Neural crest cell (in vitro differentiated cells): ENCODE data around the gene EMD. TPM values are rescaled to one million over a fixed set of nuclear protein-coding genes. Genes with fewer than 3 reads are reported as not detected.
A peak's percentile ranks its signal among the peaks of the same experiment; 100 is the strongest.

ENCODE experiments used
- DNase-seq: peaks from one replicate; pipeline ENCODE4 v3.0.0; 2021; ENCODE audit warnings: low read depth, mixed read lengths, low spot score
- H3K27ac Mint-ChIP-seq: one replicate; pipeline ENCODE4 v1.8.0; 2021; ENCODE audit warnings: mild to moderate bottlenecking, mixed read lengths; ENCODE audit not compliant: unreplicated experiment
- H3K27me3 Mint-ChIP-seq: 2 replicates; pipeline ENCODE4 v1.8.0; 2021; ENCODE audit warnings: low read depth, mild to moderate bottlenecking, mixed read lengths
- H3K36me3 Mint-ChIP-seq: 2 replicates; pipeline ENCODE4 v1.8.0; 2021; ENCODE audit warnings: low read depth, mild to moderate bottlenecking, mixed read lengths
- H3K4me1 Mint-ChIP-seq: 2 replicates; pipeline ENCODE4 v1.8.0; 2021; ENCODE audit warnings: mixed read lengths
- H3K4me3 Mint-ChIP-seq: one replicate; pipeline ENCODE4 v1.8.0; 2021; ENCODE audit warnings: mild to moderate bottlenecking, mixed read lengths
- H3K9me3 Mint-ChIP-seq: 2 replicates; pipeline ENCODE4 v1.8.0; 2021; ENCODE audit warnings: mixed read lengths
- CTCF ChIP-seq: fragments of 200-600 bp; sonication (generic); conservative IDR thresholded peaks from 2 replicates; pipeline ENCODE4 v1.5.0; 2021; ENCODE audit warnings: antibody characterized with exemption, mild to moderate bottlenecking
- total RNA-seq: library from RNA; stranded (reverse); gene quantifications from 2 replicates; pipeline ENCODE4 v1.2.1, GENCODE V29; 2021

EMD gene
- total RNA-seq, 1 donor from 2014 or later: 54.3 TPM

- no peaks in the 10 kb centered on the region for H3K9me3 Mint-ChIP-seq
- H3K4me3 Mint-ChIP-seq: peak overlapping the region; percentile 47
- TF ChIP-seq CTCF: no peak
- no peak for DNase-seq
- H3K36me3 Mint-ChIP-seq: peaks cover 8% of the 10 kb centered on the region
- H3K27me3 Mint-ChIP-seq: peaks cover 5% of the 10 kb centered on the region
- no peaks in the 10 kb centered on the region for H3K4me1 Mint-ChIP-seq
- H3K27ac Mint-ChIP-seq: no peak overlapping the region
These were observed 20.3 kb upstream of the EMD start for GRCh38 chrX:154358829-154359228.

- Mint-ChIP-seq H3K27me3 (peaks cover 5% of the 10 kb centered on the region), H3K36me3 (peaks cover 8% of the 10 kb centered on the region), H3K4me1 (no peaks in the 10 kb centered on the region), H3K4me3 (no peak overlapping the region), H3K9me3 (no peaks in the 10 kb centered on the region), H3K27ac (no peak overlapping the region)
- TF ChIP-seq CTCF: no peak
- no peak for DNase-seq
These were observed 19.5 kb upstream of the EMD start for GRCh38 chrX:154359362-154360154.

GRCh38 chrX:154360155-154360713, 18.9 kb upstream of the EMD start:
- no peak for DNase-seq
- TF ChIP-seq CTCF: no peak
- peaks cover 8% of the 10 kb centered on the region for H3K36me3 Mint-ChIP-seq
- H3K4me1 Mint-ChIP-seq: no peaks in the 10 kb centered on the region
- no peak overlapping the region for H3K27ac Mint-ChIP-seq
- H3K27me3 Mint-ChIP-seq: peaks cover 5% of the 10 kb centered on the region
- H3K4me3 Mint-ChIP-seq: no peak overlapping the region
- H3K9me3 Mint-ChIP-seq: no peaks in the 10 kb centered on the region

- DNase-seq: no peak
- no peaks in the 10 kb centered on the region for H3K9me3 Mint-ChIP-seq
- H3K36me3 Mint-ChIP-seq: peaks cover 8% of the 10 kb centered on the region
- peaks cover 5% of the 10 kb centered on the region for H3K27me3 Mint-ChIP-seq
- H3K4me1 Mint-ChIP-seq: no peaks in the 10 kb centered on the region
- H3K4me3 Mint-ChIP-seq: no peak overlapping the region
- TF ChIP-seq CTCF: no peak
- no peak overlapping the region for H3K27ac Mint-ChIP-seq
These were observed 16.9 kb upstream of the EMD start for GRCh38 chrX:154362085-154362742.

- TF ChIP-seq CTCF: no peak
- H3K27ac Mint-ChIP-seq: no peak overlapping the region
- peak overlapping the region; percentile 77 for H3K4me3 Mint-ChIP-seq
- H3K36me3 Mint-ChIP-seq: peaks cover 5% of the 10 kb centered on the region
- H3K27me3 Mint-ChIP-seq: peaks cover 5% of the 10 kb centered on the region
- no peaks in the 10 kb centered on the region for H3K4me1 Mint-ChIP-seq
- no peak for DNase-seq
- no peaks in the 10 kb centered on the region for H3K9me3 Mint-ChIP-seq
These were observed 15.2 kb upstream of the EMD start for GRCh38 chrX:154363706-154364439.
